ENCODE results near the gene BORCS5. TPM values are rescaled to one million over a fixed set of nuclear protein-coding genes. Genes with fewer than 3 reads are reported as not detected.

Gene BORCS5
- total and polyA plus RNA-seq, 5 donors: 6.3 to 10.9 (median 10.0) TPM

Other genes with a start within 250 kb of the BORCS5 start
- gene LRP6, start 90.0 kb upstream of the BORCS5 start, total RNA-seq: 10 to 100 TPM; 18.3 to 23.9 (median 21.1) TPM
- 4.0 TPM for gene LRP6, start 90.0 kb upstream of the BORCS5 start, polyA plus RNA-seq
- 10 to 100 TPM; 13.0 to 19.0 (median 14.2) TPM for gene MANSC1, start 6.8 kb upstream of the BORCS5 start, total RNA-seq
- gene MANSC1, start 6.8 kb upstream of the BORCS5 start, polyA plus RNA-seq: 8.1 TPM
- 10 to 100 TPM; 11.1 to 17.2 (median 14.3) TPM for gene DUSP16, start 205.8 kb downstream of the BORCS5 start, total RNA-seq
- gene DUSP16, start 205.8 kb downstream of the BORCS5 start, polyA plus RNA-seq: 4.2 TPM

All from right cardiac atrium (tissue), 5 donors.